GM19372 (cell line): ENCODE measurements around the gene SLC7A14.
A peak's percentile ranks its signal among the peaks of the same experiment; 100 is the strongest.

Experiments used
- ATAC-seq: cut with Tn5 transposase; IDR thresholded peaks from one replicate; pipeline ENCODE4 v1.9.1; 2021; ENCODE audit warnings: mild to moderate bottlenecking, low read depth, moderate library complexity; ENCODE audit not compliant: unreplicated experiment

Gene SLC7A14

DNA sequence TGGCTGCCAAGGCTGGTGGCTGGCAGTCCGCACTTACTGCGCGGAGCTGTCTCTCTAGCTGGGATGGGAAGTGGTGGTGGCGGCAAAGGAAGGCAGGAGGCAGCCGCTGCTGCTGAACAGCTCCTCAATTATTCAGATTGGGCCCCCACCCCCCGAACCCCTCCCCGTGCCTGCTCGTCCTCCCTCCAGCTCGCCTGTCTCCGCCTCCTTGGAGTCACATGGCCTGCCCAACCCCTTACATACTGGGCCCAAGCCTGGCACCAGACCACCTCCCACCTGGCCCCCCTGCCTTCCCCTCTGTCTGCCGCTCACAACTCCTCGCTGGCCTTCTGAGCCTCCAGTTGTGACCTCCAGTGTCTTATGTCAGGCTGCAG, at the start of gene SLC7A14:
SLC7A14 (minus strand) TSS at position 139 of the 374 bp plus-strand sequence. CDS start 59,139 bp downstream, outside the sequence.
- no peak for ATAC-seq

DNA sequence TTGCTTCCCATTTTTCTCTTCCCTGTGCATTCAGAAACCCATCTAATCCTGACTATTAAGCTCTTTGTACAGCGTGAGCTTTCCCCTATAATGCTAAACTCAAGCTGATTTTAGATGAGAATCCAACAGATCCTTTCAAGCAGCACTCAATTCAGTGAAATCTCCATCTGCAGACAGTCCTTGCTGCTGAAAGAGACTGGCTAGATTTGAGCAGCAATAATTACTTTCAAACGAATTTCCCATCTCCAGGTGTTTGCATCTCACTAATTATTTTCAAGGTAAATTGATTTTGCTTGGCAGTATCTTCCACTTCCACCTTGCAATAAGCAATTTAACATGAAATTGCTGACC, 49.5 kb upstream of the SLC7A14 start:
- ATAC-seq: no peak

DNA sequence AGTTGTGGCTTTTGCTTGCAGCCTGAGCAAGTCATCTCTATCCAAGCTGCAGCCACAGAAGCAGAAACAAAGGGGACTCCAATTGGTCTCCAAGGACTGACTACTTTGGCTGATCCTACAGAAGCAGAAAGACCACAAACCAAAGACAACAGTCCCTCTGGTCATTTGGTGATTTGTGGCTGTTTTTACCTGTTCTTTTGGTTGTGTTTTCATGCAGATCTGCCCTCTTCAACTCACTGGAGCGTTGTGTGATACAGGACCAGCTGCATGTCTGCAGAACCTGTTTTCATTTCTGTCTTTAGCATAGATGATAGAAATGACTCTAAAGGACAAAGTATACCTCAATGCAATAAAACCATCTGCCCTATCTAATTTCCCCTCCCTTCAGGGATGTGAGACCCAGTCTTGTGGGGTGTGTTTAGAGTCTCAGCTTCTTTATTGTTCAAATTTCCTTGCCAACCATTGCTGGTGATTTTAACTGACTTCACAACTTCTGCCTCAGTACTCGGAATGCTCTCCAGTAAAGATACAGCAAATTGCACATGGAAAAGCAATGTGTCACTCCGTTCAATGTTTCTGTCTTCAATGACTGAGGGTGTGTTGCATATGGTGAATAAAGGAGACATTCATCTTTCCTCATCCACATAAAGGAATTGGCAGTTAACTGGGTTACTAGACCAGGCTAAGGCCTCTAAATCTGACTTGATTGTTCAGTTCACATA, 48.9 kb upstream of the SLC7A14 start:
- peak; percentile 42 for ATAC-seq

DNA sequence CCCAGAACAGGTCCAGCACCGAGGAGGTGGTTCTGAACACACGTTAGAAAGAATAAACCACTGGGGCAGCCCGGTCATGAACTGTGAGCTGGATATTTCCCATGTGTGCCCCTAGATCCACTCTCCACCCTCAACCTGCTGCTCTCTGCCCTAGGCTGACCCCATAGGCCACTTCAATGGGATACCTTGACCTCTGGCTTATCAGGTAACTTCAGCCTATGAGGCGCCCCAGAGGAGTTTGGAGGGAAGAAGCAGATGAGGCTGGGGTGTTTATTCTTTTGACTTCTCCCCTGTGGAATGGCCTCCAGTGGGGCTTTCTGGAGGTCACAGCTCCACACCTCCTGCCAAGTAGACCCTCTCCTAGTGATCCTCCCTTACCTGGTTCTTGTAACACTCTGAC, 47.7 kb upstream of the SLC7A14 start:
- no peak for ATAC-seq

DNA sequence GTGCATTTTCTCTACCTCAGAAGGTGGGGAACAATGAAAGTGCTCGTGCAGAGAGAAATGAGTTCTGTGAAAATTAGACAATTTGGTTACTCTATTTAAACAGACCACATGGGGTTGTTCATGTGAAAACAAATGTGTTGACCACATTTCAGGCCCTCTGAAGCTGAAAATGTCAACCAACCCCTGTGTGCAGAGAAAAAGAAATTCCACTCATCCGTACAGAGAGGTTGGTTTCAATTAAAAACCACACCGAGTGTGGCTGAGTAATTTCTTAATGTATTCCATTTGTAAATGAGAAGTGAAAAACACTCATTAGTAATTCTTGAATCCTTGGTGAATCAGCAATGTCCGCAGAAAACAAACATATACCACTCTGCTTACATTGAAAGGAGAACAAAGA, 46.9 kb upstream of the SLC7A14 start:
- peak; percentile 91 for ATAC-seq

GRCh38 chr3:170631755-170632488, 46.0 kb upstream of the SLC7A14 start:
- ATAC-seq: no peak

GRCh38 chr3:170623524-170623923, 37.6 kb upstream of the SLC7A14 start:
- no peak for ATAC-seq

DNA sequence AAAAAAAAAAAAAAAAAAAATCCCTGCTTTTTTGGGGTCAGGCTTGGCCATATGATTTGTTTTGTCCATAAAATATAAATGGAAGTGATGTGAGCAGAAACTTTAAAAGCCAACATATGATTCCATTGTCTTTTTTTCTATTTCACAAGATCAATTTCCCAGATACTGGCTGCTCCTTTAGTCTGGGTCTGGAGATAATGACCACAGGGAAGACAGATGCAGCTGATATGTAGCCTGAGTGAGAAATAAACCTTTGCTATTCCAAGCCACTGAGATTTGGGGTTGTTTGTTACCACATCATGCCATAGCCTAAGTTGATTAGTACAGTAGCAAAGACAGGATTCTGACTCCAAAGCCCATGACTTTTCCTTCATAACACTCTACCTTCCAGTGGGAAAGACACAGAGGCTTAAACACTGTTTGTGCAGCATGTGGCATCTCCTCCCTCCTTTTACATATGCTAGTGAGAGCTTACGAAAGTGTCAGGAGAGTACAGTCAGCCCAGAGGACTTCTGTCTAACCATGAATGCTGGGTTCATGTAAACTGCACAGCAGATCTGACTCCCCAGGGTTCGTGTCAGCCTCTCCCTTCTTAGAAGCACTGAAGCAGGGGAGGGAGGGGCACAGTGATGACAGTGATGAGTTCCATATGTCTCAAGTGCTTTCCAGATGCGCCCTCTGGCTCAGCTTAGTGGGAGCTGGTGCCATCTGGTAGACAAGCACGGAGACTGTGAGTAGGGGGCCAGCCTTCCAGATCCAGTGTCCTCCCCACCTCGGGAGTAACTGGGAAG, 36.7 kb upstream of the SLC7A14 start:
- no peak for ATAC-seq

- no peak for ATAC-seq
Observed at GRCh38 chr3:170621256-170621655, 35.4 kb upstream of the SLC7A14 start.

DNA sequence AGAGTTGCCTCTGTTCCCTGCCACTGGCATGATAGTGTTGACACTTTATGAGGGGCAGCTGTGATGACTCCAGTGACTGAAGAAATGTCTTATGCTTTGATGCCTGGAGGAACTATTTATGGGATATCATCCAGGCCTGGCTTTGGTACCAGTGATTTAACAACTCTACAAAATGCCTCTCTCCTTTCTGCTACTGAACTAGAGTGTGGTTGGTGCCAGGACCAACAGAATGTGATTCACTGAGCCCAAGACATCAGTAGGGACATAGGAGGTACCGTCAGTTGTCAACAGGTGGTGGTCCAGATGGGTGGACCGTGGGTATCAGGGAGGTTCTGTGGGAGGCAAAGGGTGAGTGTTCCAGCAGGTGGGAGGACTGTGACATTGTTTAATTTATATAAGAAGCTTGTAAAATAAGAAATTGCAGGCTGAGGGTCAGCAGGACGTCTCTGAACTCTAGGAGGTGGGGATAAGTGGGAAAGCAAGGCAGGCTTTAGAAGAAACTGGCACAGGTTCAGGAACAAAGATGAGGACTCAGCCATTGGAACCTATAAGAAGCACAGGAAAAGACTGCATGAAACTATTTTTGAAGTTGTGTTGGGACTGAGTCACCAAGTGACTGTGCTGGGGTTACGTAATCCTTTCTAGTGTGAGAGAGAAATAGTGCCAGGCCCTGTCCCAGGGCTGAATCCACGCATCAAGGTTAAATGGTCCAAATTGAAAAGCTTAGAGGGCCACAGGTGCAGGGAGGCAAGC, 28.5 kb upstream of the SLC7A14 start:
- ATAC-seq: no peak

- ATAC-seq: no peak
Observed at GRCh38 chr3:170611751-170612150, 25.9 kb upstream of the SLC7A14 start.

DNA sequence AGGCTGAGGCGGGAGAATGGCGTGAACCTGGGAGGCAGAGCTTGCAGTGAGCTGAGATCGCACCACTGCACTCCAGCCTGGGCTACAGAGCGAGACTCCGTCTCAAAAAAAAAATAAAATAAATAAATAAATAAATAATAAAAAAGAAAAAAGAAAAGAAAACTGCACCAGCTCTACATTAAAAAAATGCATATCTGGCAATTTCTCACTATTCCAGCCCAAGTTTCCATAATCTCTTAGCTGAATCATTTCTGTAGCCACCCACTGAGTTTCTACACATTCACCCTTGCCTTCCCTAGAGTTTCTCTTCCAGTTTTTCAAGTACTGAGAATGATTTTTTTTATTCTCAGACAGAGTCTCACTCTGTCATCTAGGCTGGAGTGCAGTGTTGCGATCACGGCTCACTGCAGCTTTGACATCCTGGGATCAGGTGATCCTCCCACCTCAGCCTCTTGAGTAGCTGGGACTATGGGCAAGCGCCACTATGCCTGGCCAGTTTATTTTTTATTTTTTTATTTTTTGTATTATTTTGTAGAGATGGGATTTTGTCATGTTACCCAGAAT, 24.5 kb upstream of the SLC7A14 start:
- no peak for ATAC-seq

- no peak for ATAC-seq
Observed at GRCh38 chr3:170608475-170608874, 22.6 kb upstream of the SLC7A14 start.

- ATAC-seq: no peak
Observed at GRCh38 chr3:170606675-170607074, 20.8 kb upstream of the SLC7A14 start.

GRCh38 chr3:170605490-170605889, 19.6 kb upstream of the SLC7A14 start:
- ATAC-seq: no peak

DNA sequence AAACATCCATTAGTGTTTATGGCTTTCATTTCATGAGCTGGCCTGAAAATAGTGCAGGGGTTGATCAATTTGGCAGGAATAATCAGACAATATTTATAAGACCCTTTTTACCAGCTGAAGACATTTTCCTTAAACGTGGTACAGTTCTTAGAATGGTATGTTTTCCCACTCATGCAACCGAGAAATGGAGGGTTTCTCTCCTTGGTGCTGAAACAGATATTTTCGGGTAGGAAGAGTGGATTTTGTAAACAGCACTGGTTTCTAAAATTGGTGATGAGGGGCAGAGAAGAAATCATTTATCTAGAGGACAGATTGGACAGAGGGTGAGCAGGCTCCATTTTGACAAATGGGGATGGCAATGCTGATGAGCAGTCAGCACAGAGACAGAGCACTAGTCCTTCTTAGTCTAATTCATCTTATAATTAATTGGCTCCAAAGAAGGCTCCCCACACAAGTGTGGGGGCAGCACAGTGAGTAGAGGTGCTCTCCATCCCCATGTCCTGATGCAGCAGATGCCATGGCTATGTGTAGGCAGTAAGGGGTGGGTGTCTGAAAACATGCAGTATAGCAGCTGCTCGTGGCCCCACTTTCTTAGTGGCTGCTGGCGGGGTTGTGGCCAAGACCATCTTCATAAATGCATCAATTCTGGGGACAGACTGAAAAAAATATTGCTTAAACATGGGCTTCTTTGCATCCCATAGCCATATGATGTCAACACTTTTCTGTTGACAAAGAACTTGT, 18.1 kb upstream of the SLC7A14 start:
- ATAC-seq: no peak

DNA sequence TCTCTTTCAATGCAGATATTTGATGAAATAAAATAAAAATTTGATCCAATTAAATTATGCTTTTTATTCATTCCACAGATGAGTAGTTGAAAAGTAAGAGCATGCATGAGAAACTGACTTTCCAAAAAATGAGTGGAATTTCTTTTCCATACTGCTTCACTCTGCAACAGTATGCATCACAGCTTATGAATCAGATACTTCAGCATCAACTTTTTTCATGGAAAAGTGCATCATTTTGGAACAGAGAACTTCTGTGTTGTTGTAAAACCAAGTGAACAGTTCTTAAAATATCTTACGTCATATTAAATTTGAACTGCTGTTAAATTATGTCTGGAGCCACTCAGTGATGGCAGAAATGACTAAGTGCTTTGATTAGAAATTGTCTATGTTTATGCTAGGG, 16.7 kb upstream of the SLC7A14 start:
- ATAC-seq: no peak

GRCh38 chr3:170600005-170600624, 14.2 kb upstream of the SLC7A14 start:
- ATAC-seq: no peak

DNA sequence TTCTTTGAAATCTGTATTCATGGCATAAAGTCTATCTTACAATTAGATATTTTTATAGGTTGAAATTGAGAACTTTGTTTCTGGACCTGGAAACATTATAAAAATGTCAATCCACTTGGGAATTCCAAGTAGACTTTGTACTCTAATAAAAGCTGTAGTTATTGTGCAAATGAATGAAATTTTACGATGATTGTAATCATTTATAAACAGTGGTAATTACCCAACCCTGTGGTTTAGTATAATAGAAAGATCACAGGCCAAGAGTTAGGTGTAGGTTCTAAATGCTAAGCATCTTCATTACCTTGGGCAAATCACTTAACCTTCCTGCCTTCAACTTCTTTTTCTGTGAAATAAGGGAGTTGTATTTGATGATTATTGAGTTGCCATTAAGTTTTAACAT, 13.2 kb upstream of the SLC7A14 start:
- no peak for ATAC-seq
